ENCODE measurements around the gene SGCD. TPM values are rescaled to one million over a fixed set of nuclear protein-coding genes. Genes with fewer than 3 reads are reported as not detected.

The SGCD gene
- total and polyA plus RNA-seq, 12 donors: 1.0 to 30.4 (median 9.4) TPM

GRCh38 chr5:156677963-156678362, 351.0 kb downstream of the SGCD start:
- WGBS, 4 donors: 81 to 97% (median 85%) methylated on average over 1 of the region's 1 CpG
- Histone ChIP-seq H3K9me3 (replicated peaks in 1 of 3) (no peaks in the 10 kb centered on the region), H3K36me3 (replicated peaks in 1 of 2) (no peaks in the 10 kb centered on the region), H3K4me1 (replicated peaks in 1 of 2) (no peaks in the 10 kb centered on the region), H3K4me3 (no peak overlapping the region), H3K27ac (no peak overlapping the region), H3K27me3 (no peaks in the 10 kb centered on the region)
- intact Hi-C loops (cut with DNase I): no loop called here
- no peak for DNase-seq
- TF ChIP-seq POLR2A (IDR thresholded peaks at IDR 0.05) (no peak), CTCF (IDR thresholded peaks at IDR 0.05) (no peak)

- 48 to 67% (median 58%) methylated on average over 3 of the region's 3 CpGs for WGBS, 4 donors
- H3K27me3 ChIP-seq: no peaks in the 10 kb centered on the region
These were observed 351.5 kb downstream of the SGCD start for GRCh38 chr5:156678484-156678883.

GRCh38 chr5:156680831-156681230, 353.9 kb downstream of the SGCD start:
- no peak for TF ChIP-seq CTCF (IDR thresholded peaks at IDR 0.05)
- TF ChIP-seq POLR2A (IDR thresholded peaks at IDR 0.05): no peak
- H3K9me3 ChIP-seq (replicated peaks in 1 of 3): no peaks in the 10 kb centered on the region
- no peak overlapping the region for H3K27ac ChIP-seq
- intact Hi-C loops (cut with DNase I): no loop called here
- no peaks in the 10 kb centered on the region for H3K36me3 ChIP-seq (replicated peaks in 1 of 2)
- no peaks in the 10 kb centered on the region for H3K4me1 ChIP-seq (replicated peaks in 1 of 2)
- DNase-seq: no peak
- no peaks in the 10 kb centered on the region for H3K27me3 ChIP-seq
- 87 to 92% (median 87%) methylated on average over 6 to 10 of the region's 10 CpGs for WGBS, 4 donors
- H3K4me3 ChIP-seq: no peak overlapping the region

More at GRCh38 chr5:156678484-156678883, 351.5 kb downstream of the SGCD start:
- Histone ChIP-seq H3K9me3 (replicated peaks in 1 of 3) (no peaks in the 10 kb centered on the region), H3K4me1 (replicated peaks in 1 of 2) (no peaks in the 10 kb centered on the region), H3K27ac (no peak overlapping the region), H3K4me3 (no peak overlapping the region), H3K36me3 (replicated peaks in 1 of 2) (no peaks in the 10 kb centered on the region)
- DNase-seq: no peak
- TF ChIP-seq CTCF (IDR thresholded peaks at IDR 0.05): no peak
- intact Hi-C loops (cut with DNase I): no loop called here

- DNase-seq: no peak
- Histone ChIP-seq H3K4me1 (replicated peaks in 1 of 2) (no peaks in the 10 kb centered on the region), H3K36me3 (replicated peaks in 1 of 2) (no peaks in the 10 kb centered on the region), H3K9me3 (replicated peaks in 1 of 3) (no peaks in the 10 kb centered on the region), H3K4me3 (no peak overlapping the region), H3K27ac (no peak overlapping the region), H3K27me3 (no peaks in the 10 kb centered on the region)
- WGBS, 4 donors: 86 to 98% (median 92%) methylated on average over 3 of the region's 3 CpGs
- intact Hi-C loops (cut with DNase I): no loop called here
- TF ChIP-seq CTCF (IDR thresholded peaks at IDR 0.05): no peak
- TF ChIP-seq POLR2A (IDR thresholded peaks at IDR 0.05): no peak
These were observed 354.3 kb downstream of the SGCD start for GRCh38 chr5:156681265-156681664.
